Ecto neural progenitor cell (in vitro differentiated cells): ENCODE data around the gene KCNC2.

Source experiments
- DNase-seq: peaks from one replicate; pipeline ENCODE4 v3.0.0-alpha.2; 2018; ENCODE audit warnings: low spot score

Gene KCNC2

DNA sequence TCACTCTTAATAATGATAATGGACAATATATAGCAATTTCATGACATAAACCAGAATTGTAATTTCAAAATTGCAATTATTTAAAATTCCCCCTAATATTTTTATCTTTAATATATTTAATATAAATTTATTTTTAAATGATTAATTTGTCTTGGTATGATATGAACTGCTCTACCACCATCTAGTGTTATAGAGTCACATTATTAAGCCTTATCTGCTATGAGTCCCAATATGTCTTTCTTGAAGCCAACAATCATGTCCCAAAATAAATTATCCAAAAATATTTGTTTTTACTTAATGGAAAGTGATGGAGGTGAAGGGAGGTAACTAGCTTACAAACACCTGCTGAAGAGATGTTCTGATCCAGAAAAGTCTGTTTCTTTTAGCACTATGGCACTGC is 151.4 kb downstream of the KCNC2 start:
- DNase-seq, result no peak

DNA sequence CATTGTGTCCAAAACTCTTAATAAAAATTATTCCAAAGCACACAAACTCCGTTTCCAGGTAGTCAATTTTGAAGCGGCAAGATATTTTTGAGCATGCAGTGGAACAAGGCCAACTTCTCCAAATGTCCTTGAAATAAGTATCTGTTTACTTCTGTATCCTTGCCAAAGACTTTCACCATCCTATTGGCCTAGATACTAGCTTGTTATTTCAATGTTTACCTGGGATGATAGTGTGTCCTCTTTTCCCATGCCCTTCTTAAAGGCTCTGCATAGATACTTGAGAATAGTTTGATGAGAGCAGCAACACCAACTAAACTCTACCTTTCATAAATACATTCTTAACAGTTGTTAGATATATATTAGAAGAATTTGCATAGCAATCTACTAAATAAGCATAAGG is 160.9 kb downstream of the KCNC2 start:
- no peak for DNase-seq

- no peak for DNase-seq
Observed at GRCh38 chr12:75047885-75048525, 161.6 kb downstream of the KCNC2 start.

DNA sequence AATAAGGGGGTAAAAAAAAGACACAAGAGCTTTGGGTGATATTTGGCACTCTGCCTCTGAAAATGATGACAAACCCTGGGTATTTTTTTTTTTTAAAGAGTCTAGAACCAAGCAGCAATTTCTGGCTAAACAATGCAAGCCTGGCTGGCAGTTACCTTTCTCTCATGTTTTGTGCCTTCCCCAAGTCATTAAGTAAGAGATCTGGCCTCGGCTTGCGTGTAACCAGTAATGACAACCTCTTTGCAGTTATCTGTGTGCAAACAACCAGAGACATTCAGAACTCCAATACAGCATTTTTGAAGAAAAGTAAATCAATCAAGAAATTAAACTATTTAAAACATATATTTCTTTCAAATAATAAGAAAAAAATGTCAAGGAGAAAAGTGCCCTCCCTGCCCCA is 167.5 kb downstream of the KCNC2 start:
- DNase-seq, result no peak

DNA sequence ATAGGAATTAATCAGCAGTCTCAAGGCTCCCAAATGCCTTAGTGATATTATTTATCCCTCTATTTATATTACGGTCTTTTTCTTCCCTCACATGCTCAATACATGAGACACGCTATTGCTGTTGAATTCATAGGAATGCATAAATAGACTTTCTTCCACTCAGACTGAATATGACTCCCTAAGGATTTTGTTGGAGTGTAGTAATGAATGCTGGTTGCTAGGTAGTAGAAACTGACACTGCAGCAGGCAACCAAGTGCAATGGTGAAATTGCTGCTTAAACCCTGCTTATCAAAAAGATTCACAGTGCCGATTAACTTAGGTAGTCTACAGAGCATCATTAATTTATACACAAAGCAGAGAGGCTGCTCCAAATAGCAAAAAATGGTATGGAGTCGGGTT is 168.2 kb downstream of the KCNC2 start:
- no peak for DNase-seq

GRCh38 chr12:75020068-75020557 is 189.5 kb downstream of the KCNC2 start:
- DNase-seq, result no peak

DNA sequence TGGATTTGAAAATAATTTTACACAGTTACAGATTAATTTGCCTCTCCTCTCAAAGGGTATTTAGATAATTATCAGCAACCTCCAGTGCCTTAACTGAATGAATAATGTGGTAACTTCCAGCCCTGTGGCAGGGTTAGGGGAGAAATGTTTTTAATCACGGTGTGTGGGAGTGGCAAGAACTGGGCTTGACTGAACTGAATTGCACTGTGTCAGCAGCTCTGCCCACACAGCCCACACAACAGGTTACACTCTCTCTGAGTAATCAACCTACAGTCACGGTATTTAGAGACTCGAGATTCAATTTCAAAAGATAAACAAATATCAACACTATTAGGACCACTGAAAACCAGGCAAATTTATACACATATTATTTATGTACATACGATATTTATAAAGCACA is 198.5 kb downstream of the KCNC2 start:
- DNase-seq, result no peak

DNA sequence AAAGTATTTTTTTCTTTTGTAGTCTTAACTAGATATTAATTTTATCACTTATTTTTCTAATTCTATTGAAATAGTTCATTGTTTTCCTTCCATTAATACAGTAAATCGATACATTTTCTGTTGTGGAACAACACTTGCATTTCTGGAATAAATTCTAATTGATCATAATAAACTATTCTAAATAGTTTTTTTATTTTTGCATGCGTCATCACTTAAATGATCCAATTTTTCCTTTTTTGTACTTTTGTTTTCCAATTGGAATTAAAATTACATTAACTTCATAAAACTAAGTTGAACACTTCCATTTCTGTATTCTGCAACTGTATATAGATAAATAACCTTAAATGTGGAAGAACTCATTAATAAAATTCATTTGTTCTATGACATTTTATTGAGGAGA is 202.5 kb downstream of the KCNC2 start:
- DNase-seq, result no peak

- DNase-seq, result no peak
Observed at GRCh38 chr12:75000120-75000519, 209.5 kb downstream of the KCNC2 start.

DNA sequence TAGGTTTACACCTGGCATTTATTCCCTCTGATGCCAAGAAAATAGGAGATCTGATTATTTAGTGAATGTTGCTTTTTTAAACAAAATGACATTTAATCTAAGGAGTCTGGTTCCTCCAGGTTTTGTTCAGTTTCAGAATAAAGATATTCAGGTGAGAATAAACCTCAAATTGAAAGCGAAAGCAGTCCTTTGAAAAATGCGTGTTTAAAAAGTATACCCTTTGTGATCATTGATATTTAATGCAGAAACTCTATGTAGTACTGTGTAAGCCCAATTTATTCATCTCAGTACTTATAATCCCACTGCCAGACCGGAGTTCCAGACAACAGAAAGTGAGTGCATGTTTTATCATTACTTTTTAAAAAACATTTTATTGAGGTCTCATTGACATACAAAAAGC is 210.2 kb downstream of the KCNC2 start:
- DNase-seq, result no peak
